ENCODE data around the gene TMEFF1.
"Not testable (repeated sequence)": the region's sequence is repeated elsewhere in the genome, so short reads cannot be mapped to it uniquely, and the experiment has no call there.

Gene TMEFF1

GRCh38 chr9:100498592-100498991 is 25.6 kb downstream of the TMEFF1 start:
- peak in 1 of 3 experiments; percentile 5 for DNase-seq

- DNase-seq: no peak
Observed at GRCh38 chr9:100499460-100499859, 26.5 kb downstream of the TMEFF1 start.

- DNase-seq: no peak
Observed at GRCh38 chr9:100499866-100500265, 26.9 kb downstream of the TMEFF1 start.

- peak; percentile 1 to 46 (median 24) for DNase-seq
Observed at GRCh38 chr9:100505564-100506159, 32.7 kb downstream of the TMEFF1 start.

- DNase-seq: not testable (repeated sequence)
Observed at GRCh38 chr9:100507350-100507749, 34.4 kb downstream of the TMEFF1 start.

GRCh38 chr9:100511205-100511604 is 38.3 kb downstream of the TMEFF1 start:
- no peak for DNase-seq

GRCh38 chr9:100515578-100516494 is 42.9 kb downstream of the TMEFF1 start:
- DNase-seq: no peak

- DNase-seq: no peak
Observed at GRCh38 chr9:100521282-100521681, 48.3 kb downstream of the TMEFF1 start.

GRCh38 chr9:100525563-100525962 is 52.6 kb downstream of the TMEFF1 start:
- DNase-seq: no peak

GRCh38 chr9:100527180-100527794 is 54.3 kb downstream of the TMEFF1 start:
- not testable (repeated sequence) for DNase-seq

GRCh38 chr9:100534401-100534800 is 61.5 kb downstream of the TMEFF1 start:
- DNase-seq: peak in 1 of 3 experiments; percentile 54

GRCh38 chr9:100540327-100540726 is 67.4 kb downstream of the TMEFF1 start:
- DNase-seq: no peak

- DNase-seq: no peak
Observed at GRCh38 chr9:100549048-100549447, 76.1 kb downstream of the TMEFF1 start.

- no peak for DNase-seq
Observed at GRCh38 chr9:100554935-100555401, 82.0 kb downstream of the TMEFF1 start.

- no peak for DNase-seq
Observed at GRCh38 chr9:100555471-100555870, 82.5 kb downstream of the TMEFF1 start.

GRCh38 chr9:100557053-100557452 is 84.1 kb downstream of the TMEFF1 start:
- DNase-seq: no peak

GRCh38 chr9:100561256-100561655 is 88.3 kb downstream of the TMEFF1 start:
- no peak for DNase-seq

- DNase-seq: no peak
Observed at GRCh38 chr9:100567856-100568255, 94.9 kb downstream of the TMEFF1 start.

GRCh38 chr9:100573655-100574260 is 100.8 kb downstream of the TMEFF1 start:
- no peak for DNase-seq

GRCh38 chr9:100575006-100575405 is 102.1 kb downstream of the TMEFF1 start:
- DNase-seq: no peak

GRCh38 chr9:100575765-100576386 is 102.9 kb downstream of the TMEFF1 start:
- DNase-seq: no peak

GRCh38 chr9:100577776-100578448 is 105.0 kb downstream of the TMEFF1 start, which contains the start of gene CAVIN4:
CAVIN4 (plus strand) TSS chr9:100578079; CDS start chr9:100578144, 65 bp downstream.
- no peak for DNase-seq

Data from NCI-H1417 (cell line).